Heart left ventricle (tissue), 13 donors: ENCODE results near the gene ATPAF2.

Experiments used
- CTCF ChIP-seq, 12 donors: fragments of 200-600 bp; sonication (generic) in 4 of 12; IDR thresholded peaks; one replicate each; pipeline versions ENCODE4 v1.5.0 to v1.8.0; 2018 to 2022; ENCODE audit warnings: antibody characterized with exemption in 12 of 12, mild to moderate bottlenecking in 5 of 12
- POLR2A ChIP-seq, 2 donors: fragments of 450-650 bp; IDR thresholded peaks; one replicate each; pipeline ENCODE4 v1.6.1; 2017; ENCODE audit warnings: antibody characterized with exemption in 2 of 2, mild to moderate bottlenecking in 2 of 2, moderate library complexity in 2 of 2
- donor health status: ischemic (EF 13 %, LVEDD 7.1; RV severe dilation, severe dysfunction).
- donor health status: DM: no; HTN: yes; CAD: no.
- donor health status: DM: no; HTN: no; CAD: no.
- donor health status: ischemic (EF 25% LVEDD 6.9; RV normal size, moderate dysfunction).
- donor health status: ischemic (EF 25% LVEDD 5.7; RV mildly dilated, moderate dysfunction).
- donor health status: ischemic (EF 35%, LVEDD 5.7; RV mildly dilated, moderate dysfunction).
- donor health status: nonischemic (EF 11% LVEDD 7.7; RV severe dilation, severe dysfunction).
- donor health status: DM: yes; HTN: yes; CAD: no.
- donor health status: PGD.
- donor health status: ischemic (EF 29% LVEDD 5.4; RV normal size, mild dysfunction).
- donor health status: nonischemic (EF 23%, LVEDD 6.1; RV moderate dilation, normal function).

- TF ChIP-seq CTCF (IDR thresholded peaks at IDR 0.05) (no peak), POLR2A (IDR thresholded peaks at IDR 0.05) (no peak)
Measured at GRCh38 chr17:18071751-18072150, 32.8 kb upstream of the ATPAF2 start.
